Measurements from ENCODE around the gene SPRED2. TPM values are rescaled to one million over a fixed set of nuclear protein-coding genes. Genes with fewer than 3 reads are reported as not detected.

Gene SPRED2
- total and polyA plus RNA-seq, 2 of the 8 experiments (the other 6 are each of a cell fraction or from before 2014, with no cell fraction given), result 15.3 to 22.5 TPM

DNA sequence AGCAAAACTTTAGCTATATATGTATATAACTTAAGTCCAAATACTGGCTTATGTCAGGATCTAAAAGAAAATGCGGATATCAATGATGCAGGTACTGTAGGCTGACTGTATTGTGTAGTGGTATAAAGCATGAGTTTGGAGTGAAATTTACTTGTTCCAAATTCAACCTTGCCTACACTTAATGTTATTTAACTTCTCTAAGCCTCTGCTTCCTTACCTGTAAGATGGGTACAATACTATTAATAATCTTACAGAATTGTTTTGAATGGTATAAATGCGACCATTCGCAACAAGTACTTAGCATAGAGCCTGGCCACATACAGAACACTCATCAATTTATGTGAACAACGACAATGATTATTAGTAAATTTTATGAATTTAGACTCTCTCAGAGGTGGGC is 62.4 kb downstream of the SPRED2 start (continued):
- TF ChIP-seq, protein P1, sequence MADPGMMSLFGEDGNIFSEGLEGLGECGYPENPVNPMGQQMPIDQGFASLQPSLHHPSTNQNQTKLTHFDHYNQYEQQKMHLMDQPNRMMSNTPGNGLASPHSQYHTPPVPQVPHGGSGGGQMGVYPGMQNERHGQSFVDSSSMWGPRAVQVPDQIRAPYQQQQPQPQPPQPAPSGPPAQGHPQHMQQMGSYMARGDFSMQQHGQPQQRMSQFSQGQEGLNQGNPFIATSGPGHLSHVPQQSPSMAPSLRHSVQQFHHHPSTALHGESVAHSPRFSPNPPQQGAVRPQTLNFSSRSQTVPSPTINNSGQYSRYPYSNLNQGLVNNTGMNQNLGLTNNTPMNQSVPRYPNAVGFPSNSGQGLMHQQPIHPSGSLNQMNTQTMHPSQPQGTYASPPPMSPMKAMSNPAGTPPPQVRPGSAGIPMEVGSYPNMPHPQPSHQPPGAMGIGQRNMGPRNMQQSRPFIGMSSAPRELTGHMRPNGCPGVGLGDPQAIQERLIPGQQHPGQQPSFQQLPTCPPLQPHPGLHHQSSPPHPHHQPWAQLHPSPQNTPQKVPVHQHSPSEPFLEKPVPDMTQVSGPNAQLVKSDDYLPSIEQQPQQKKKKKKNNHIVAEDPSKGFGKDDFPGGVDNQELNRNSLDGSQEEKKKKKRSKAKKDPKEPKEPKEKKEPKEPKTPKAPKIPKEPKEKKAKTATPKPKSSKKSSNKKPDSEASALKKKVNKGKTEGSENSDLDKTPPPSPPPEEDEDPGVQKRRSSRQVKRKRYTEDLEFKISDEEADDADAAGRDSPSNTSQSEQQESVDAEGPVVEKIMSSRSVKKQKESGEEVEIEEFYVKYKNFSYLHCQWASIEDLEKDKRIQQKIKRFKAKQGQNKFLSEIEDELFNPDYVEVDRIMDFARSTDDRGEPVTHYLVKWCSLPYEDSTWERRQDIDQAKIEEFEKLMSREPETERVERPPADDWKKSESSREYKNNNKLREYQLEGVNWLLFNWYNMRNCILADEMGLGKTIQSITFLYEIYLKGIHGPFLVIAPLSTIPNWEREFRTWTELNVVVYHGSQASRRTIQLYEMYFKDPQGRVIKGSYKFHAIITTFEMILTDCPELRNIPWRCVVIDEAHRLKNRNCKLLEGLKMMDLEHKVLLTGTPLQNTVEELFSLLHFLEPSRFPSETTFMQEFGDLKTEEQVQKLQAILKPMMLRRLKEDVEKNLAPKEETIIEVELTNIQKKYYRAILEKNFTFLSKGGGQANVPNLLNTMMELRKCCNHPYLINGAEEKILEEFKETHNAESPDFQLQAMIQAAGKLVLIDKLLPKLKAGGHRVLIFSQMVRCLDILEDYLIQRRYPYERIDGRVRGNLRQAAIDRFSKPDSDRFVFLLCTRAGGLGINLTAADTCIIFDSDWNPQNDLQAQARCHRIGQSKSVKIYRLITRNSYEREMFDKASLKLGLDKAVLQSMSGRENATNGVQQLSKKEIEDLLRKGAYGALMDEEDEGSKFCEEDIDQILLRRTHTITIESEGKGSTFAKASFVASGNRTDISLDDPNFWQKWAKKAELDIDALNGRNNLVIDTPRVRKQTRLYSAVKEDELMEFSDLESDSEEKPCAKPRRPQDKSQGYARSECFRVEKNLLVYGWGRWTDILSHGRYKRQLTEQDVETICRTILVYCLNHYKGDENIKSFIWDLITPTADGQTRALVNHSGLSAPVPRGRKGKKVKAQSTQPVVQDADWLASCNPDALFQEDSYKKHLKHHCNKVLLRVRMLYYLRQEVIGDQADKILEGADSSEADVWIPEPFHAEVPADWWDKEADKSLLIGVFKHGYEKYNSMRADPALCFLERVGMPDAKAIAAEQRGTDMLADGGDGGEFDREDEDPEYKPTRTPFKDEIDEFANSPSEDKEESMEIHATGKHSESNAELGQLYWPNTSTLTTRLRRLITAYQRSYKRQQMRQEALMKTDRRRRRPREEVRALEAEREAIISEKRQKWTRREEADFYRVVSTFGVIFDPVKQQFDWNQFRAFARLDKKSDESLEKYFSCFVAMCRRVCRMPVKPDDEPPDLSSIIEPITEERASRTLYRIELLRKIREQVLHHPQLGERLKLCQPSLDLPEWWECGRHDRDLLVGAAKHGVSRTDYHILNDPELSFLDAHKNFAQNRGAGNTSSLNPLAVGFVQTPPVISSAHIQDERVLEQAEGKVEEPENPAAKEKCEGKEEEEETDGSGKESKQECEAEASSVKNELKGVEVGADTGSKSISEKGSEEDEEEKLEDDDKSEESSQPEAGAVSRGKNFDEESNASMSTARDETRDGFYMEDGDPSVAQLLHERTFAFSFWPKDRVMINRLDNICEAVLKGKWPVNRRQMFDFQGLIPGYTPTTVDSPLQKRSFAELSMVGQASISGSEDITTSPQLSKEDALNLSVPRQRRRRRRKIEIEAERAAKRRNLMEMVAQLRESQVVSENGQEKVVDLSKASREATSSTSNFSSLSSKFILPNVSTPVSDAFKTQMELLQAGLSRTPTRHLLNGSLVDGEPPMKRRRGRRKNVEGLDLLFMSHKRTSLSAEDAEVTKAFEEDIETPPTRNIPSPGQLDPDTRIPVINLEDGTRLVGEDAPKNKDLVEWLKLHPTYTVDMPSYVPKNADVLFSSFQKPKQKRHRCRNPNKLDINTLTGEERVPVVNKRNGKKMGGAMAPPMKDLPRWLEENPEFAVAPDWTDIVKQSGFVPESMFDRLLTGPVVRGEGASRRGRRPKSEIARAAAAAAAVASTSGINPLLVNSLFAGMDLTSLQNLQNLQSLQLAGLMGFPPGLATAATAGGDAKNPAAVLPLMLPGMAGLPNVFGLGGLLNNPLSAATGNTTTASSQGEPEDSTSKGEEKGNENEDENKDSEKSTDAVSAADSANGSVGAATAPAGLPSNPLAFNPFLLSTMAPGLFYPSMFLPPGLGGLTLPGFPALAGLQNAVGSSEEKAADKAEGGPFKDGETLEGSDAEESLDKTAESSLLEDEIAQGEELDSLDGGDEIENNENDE (IDR thresholded peaks at IDR 0.05; ENCODE audit: insufficient replicate concordance, low read length), result no peak
- TF ChIP-seq CHD1 (IDR thresholded peaks at IDR 0.05; ENCODE audit: low read depth, low read length), result no peak
- no peak for TF ChIP-seq EZH2 (IDR thresholded peaks at IDR 0.05; ENCODE audit: low read depth, low read length, severe bottlenecking)
- TF ChIP-seq, protein P2, sequence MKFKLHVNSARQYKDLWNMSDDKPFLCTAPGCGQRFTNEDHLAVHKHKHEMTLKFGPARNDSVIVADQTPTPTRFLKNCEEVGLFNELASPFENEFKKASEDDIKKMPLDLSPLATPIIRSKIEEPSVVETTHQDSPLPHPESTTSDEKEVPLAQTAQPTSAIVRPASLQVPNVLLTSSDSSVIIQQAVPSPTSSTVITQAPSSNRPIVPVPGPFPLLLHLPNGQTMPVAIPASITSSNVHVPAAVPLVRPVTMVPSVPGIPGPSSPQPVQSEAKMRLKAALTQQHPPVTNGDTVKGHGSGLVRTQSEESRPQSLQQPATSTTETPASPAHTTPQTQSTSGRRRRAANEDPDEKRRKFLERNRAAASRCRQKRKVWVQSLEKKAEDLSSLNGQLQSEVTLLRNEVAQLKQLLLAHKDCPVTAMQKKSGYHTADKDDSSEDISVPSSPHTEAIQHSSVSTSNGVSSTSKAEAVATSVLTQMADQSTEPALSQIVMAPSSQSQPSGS (IDR thresholded peaks at IDR 0.05; ENCODE audit: low read length), result no peak
- no peak for TF ChIP-seq KDM4A (IDR thresholded peaks at IDR 0.05; ENCODE audit: low read depth, low read length, severe bottlenecking)

Measured in H1 (cell line).